Middle frontal gyrus (tissue), 1 donor: ENCODE data around the gene SLC7A9.
"Not testable (repeated sequence)": the region's sequence is repeated elsewhere in the genome, so short reads cannot be mapped to it uniquely, and the experiment has no call there.

ENCODE experiments used
- DNase-seq: peaks from one replicate; pipeline ENCODE4 v3.0.0-alpha.2; 2015; ENCODE audit warnings: low spot score; ENCODE audit errors: extremely low spot score

Gene SLC7A9

GRCh38 chr19:32802840-32803239 is 66.7 kb downstream of the SLC7A9 start:
- DNase-seq: no peak

- no peak for DNase-seq
Measured at GRCh38 chr19:32800754-32801153, 68.8 kb downstream of the SLC7A9 start.

GRCh38 chr19:32800191-32800590 is 69.4 kb downstream of the SLC7A9 start:
- no peak for DNase-seq

GRCh38 chr19:32798201-32798600 is 71.4 kb downstream of the SLC7A9 start:
- DNase-seq: no peak

GRCh38 chr19:32789429-32789828 is 80.1 kb downstream of the SLC7A9 start:
- no peak for DNase-seq

GRCh38 chr19:32787895-32788294 is 81.7 kb downstream of the SLC7A9 start:
- not testable (repeated sequence) for DNase-seq

- not testable (repeated sequence) for DNase-seq
Measured at GRCh38 chr19:32787161-32787813, 82.3 kb downstream of the SLC7A9 start.

- DNase-seq: not testable (repeated sequence)
Measured at GRCh38 chr19:32782089-32782488, 87.5 kb downstream of the SLC7A9 start.

- DNase-seq: no peak
Measured at GRCh38 chr19:32781280-32781679, 88.3 kb downstream of the SLC7A9 start.
